ENCODE measurements around the gene IGF2R.

Gene IGF2R

DNA sequence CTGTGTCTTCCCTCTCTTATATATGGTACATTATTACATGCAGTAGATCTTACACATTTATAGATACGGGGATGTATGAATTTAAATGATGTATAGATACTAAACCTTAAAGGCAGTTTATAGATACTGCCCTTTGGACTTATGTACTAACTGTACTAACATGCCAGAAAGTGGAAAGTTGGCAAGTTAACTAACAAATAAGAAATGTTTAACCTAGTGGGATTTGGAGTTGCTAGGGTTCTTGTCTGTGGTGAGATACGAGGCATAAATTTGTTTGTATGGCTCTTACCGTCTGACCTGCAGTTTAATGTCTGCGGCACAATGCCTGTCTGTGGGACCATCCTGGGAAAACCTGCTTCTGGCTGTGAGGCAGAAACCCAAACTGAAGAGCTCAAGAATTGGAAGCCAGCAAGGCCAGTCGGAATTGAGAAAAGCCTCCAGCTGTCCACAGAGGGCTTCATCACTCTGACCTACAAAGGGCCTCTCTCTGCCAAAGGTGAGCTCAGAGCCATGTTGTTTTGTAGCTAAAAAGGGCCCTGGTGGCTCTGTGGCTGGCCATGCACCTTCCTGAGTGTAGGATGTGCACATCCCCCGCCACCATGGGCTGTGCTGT lies 89.8 kb downstream of the IGF2R start:
- DNase-seq (ENCODE audit: low spot score), result no peak
- TF ChIP-seq, protein P1, sequence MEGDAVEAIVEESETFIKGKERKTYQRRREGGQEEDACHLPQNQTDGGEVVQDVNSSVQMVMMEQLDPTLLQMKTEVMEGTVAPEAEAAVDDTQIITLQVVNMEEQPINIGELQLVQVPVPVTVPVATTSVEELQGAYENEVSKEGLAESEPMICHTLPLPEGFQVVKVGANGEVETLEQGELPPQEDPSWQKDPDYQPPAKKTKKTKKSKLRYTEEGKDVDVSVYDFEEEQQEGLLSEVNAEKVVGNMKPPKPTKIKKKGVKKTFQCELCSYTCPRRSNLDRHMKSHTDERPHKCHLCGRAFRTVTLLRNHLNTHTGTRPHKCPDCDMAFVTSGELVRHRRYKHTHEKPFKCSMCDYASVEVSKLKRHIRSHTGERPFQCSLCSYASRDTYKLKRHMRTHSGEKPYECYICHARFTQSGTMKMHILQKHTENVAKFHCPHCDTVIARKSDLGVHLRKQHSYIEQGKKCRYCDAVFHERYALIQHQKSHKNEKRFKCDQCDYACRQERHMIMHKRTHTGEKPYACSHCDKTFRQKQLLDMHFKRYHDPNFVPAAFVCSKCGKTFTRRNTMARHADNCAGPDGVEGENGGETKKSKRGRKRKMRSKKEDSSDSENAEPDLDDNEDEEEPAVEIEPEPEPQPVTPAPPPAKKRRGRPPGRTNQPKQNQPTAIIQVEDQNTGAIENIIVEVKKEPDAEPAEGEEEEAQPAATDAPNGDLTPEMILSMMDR (IDR thresholded peaks at IDR 0.05; ENCODE audit: extremely low read depth, missing control alignments), result no peak

DNA sequence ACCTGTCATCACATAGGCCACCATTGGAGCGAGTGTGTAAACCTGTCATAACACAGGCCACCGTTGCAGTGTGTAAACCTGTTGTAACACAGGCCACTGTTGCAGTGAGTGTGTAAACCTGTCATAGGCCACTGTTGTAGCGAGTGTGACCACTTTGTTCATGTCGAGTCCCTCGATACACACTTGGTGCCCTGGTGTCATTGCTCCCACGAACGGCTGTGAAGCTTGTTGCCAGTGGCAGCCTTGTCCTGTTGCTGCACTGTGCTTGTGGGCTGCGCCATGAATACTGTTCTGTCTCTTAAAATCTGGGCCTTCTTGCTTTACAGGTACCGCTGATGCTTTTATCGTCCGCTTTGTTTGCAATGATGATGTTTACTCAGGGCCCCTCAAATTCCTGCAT lies 91.3 kb downstream of the IGF2R start:
- DNase-seq (ENCODE audit: low spot score), result no peak
- TF ChIP-seq, protein P1 (IDR thresholded peaks at IDR 0.05; ENCODE audit: extremely low read depth, missing control alignments), result no peak

DNA sequence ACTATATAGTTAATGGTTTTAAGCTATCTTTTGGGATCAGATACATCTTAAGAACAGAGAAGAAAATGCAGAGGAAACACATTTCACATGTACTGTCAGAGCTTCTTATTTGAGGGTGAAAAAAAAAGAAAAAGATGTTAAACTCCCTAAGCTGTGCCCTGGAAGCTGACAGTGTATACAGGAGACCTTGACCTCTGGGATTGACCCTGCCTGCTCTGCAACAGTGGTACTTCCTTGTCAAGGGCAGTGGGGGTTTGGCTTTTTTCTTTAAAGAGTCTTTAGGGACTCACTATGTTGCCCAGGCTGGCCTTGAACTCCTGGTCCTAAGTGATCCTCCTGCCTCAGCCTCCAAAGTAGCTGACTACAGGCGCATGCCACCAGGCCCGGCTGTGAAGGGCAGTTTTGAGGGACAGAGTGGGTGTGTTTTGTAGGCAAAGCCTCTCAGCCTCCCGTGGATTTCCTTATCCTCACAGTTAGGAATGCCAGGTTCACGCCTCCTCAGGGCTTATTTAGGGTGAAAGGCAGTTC lies 92.1 kb downstream of the IGF2R start:
- DNase-seq (ENCODE audit: low spot score), result no peak
- TF ChIP-seq, protein P1 (IDR thresholded peaks at IDR 0.05; ENCODE audit: extremely low read depth, missing control alignments), result no peak

DNA sequence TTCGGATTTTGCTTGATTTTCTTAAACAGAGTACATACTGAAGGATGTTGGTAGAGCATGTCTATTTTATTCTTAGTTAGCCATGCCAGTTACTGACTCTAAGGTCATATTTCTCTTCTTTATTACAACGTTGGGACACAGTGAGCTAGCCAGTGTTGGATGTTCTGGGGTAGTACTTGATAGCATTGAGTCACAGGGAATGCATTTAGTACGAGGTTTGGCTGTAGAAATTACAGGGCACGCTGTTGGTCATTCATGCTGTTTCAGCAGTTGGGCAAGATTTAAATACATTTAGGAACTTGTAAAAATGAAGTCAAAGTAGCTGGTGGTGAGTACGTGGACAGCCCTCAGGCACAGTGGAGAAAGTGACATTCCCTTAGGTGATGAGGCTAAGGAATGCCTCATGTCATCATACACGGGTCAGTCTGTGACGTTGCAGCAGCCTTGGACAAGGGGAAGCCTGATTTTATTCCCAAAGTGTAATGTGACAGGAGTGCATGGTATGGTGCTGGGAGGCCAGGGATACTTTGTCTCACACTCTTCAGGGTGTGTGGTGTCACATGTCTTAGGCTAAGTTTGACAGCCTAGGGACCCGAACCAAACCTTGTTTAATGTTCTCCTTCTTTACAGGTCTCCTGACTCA lies 95.0 kb downstream of the IGF2R start:
- DNase-seq (ENCODE audit: low spot score), result no peak
- TF ChIP-seq, protein P1 (IDR thresholded peaks at IDR 0.05; ENCODE audit: extremely low read depth, missing control alignments), result no peak

DNA sequence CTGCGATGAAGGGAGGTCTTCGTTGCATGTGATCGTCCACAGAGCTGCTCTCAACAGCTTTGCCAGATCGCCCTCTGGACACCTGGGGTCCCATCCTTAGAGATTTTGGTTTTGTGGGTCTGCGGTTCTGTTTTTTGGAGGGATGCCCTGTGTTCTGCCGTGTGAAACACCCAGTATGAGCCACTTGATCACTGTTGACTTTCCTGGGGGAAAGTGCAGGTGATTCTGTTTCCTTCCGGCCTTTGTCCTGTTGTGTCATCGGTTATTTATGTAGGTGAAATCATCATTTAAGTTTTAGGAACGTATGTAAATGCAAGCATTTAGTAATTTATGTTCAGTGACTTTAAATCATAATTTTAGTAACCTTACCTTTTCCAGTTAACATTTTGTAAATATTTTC lies 96.3 kb downstream of the IGF2R start:
- TF ChIP-seq, protein P1 (IDR thresholded peaks at IDR 0.05; ENCODE audit: extremely low read depth, missing control alignments), result no peak
- DNase-seq (ENCODE audit: low spot score), result no peak

DNA sequence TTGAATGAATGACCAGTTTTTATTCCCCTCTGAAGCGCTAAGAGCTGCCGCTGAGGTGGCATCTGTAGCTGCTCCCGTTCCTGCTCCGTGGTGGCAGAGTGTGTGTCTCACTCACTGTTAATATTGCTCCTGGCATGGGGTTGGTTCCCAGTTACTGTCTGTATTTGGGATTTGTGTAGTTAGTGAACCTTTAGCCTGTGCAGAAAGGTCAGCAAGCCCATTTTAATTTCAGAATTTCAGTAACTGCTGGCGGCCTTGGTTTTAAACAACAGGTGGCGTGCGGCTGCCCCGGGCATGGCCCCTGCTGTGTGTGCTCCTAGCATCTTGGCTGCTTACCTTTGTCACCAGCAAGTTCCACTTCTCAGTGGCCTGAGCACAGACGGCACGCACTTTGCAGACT lies 98.7 kb downstream of the IGF2R start:
- TF ChIP-seq, protein P1 (IDR thresholded peaks at IDR 0.05; ENCODE audit: extremely low read depth, missing control alignments), result no peak
- DNase-seq (ENCODE audit: low spot score), result no peak

DNA sequence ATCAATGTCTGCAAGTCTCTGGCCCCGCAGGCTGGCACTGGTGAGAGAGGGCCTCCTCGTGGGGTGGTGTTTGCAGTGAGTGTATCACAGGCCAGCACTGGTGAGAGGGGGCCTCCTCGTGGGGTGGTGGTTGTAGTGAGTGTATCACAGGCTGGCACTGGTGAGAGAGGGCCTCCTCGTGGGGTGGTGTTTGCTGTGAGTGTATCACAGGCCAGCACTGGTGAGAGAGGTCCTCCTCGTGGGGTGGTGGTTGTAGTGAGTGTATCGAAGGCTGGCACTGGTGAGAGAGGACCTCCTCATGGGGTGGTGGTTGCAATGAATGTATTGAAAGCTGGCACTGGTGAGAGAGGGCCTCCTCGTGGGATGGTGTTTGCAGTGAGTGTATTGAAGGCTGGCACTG lies 99.5 kb downstream of the IGF2R start:
- TF ChIP-seq, protein P1 (IDR thresholded peaks at IDR 0.05; ENCODE audit: extremely low read depth, missing control alignments), result no peak

More for the DNA sequence above, 99.5 kb downstream of the IGF2R start:
- no peak for DNase-seq (ENCODE audit: low spot score)
